ENCODE measurements around the gene NUP98. TPM values are rescaled to one million over a fixed set of nuclear protein-coding genes. Genes with fewer than 3 reads are reported as not detected.

The NUP98 gene
- total and polyA plus RNA-seq, 2 of the 13 experiments (the other 11 are each of a cell fraction or from before 2014, with no cell fraction given): 76.6 to 85.3 TPM

DNA sequence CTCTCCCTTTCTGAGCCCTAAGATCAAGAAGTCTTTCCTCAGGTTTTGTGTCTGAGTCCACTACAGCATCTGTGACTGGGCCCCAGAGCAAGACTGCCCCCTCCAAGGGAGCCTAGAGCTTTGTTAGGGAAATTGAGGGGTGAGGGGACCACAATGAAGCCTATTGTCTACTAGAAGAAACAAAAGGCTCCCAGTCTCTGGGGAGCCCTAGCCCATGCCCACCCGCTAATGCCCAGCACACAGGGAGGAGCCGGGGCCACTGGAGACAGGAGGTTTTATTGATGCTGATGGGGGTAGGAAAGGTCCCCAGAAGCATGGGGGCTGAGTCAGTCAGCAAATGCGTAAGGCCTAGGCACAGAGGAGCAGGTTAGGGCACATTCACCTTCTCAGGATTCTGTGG is 29.4 kb upstream of the NUP98 start:
- Histone ChIP-seq H3K4me2 (ENCODE audit: low read depth, low read length) (no peak overlapping the region), H3K27ac (ENCODE audit: extremely low read length, insufficient read depth, low read length) (no peak overlapping the region), H3K79me2 (ENCODE audit: insufficient read depth, low read length) (no peaks in the 10 kb centered on the region), H2AFZ (ENCODE audit: low read length) (no peak overlapping the region), H3K4me3 (replicated peaks in 1 of 3; ENCODE audit: insufficient read depth in 1 of 3, low read depth in 2 of 3, low read length in 3 of 3) (no peak overlapping the region), H3K27me3 (ENCODE audit: control insufficient read depth in 1 of 2, insufficient read depth in 2 of 2, low read length in 2 of 2) (no peaks in the 10 kb centered on the region), H4K20me1 (ENCODE audit: insufficient read depth, low read length) (peaks cover 3% of the 10 kb centered on the region; the same call in 1 of the 2 replicates), H3K36me3 (replicated peaks in 1 of 2; ENCODE audit: control insufficient read depth in 1 of 2, insufficient read depth in 2 of 2, low read length in 2 of 2) (peaks cover 8 to 32% of the 10 kb centered on the region in 2 experiments; a peak in 4 of 5 replicates), H3K9me3 (ENCODE audit: low read length) (no peaks in the 10 kb centered on the region), H3K9ac (ENCODE audit: insufficient read depth, low read depth, low read length) (no peak overlapping the region), H3K4me1 (ENCODE audit: insufficient read depth, low read length) (0 out of 2 replicates have a peak, but pooled peaks cover under 1% of the 10 kb centered on the region)
- ChIA-PET CTCF (ENCODE audit: low intra/inter-chr PET ratio, low total read pairs) (no interaction called here), POLR2A (no interaction called here)
- ATAC-seq: no peak
- no peak for DNase-seq (ENCODE audit: low spot score)
- in situ Hi-C loops (cut with HindIII; ENCODE audit: extremely low pct_ligation_motif_present, low pct_unique_long_range_greater_than_20kb): no loop called here
- intact Hi-C loops (cut with micrococcal nuclease; ENCODE audit: unreplicated experiment): no loop called here
- WGBS (ENCODE audit: low lambda C conversion rate): 95% methylated on average over 3 of the region's 3 CpGs
- no peak for FAIRE-seq
- no TSS peak for BruUV-seq (replicated peaks)
- no peak for TF ChIP-seq HNRNPUL1 (IDR thresholded peaks at IDR 0.05; ENCODE audit: low read depth, low read length)
- no peak for TF ChIP-seq PPARG (CRISPR knock-in tag; conservative IDR thresholded peaks at IDR 0.05)
- TF ChIP-seq, protein P1, sequence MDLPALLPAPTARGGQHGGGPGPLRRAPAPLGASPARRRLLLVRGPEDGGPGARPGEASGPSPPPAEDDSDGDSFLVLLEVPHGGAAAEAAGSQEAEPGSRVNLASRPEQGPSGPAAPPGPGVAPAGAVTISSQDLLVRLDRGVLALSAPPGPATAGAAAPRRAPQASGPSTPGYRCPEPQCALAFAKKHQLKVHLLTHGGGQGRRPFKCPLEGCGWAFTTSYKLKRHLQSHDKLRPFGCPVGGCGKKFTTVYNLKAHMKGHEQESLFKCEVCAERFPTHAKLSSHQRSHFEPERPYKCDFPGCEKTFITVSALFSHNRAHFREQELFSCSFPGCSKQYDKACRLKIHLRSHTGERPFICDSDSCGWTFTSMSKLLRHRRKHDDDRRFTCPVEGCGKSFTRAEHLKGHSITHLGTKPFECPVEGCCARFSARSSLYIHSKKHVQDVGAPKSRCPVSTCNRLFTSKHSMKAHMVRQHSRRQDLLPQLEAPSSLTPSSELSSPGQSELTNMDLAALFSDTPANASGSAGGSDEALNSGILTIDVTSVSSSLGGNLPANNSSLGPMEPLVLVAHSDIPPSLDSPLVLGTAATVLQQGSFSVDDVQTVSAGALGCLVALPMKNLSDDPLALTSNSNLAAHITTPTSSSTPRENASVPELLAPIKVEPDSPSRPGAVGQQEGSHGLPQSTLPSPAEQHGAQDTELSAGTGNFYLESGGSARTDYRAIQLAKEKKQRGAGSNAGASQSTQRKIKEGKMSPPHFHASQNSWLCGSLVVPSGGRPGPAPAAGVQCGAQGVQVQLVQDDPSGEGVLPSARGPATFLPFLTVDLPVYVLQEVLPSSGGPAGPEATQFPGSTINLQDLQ (CRISPR knock-in tag; IDR thresholded peaks at IDR 0.05): no peak
- no peak for TF ChIP-seq SMYD3 (CRISPR knock-in tag; IDR thresholded peaks at IDR 0.05)
- no peak for TF ChIP-seq ZNF749 (CRISPR knock-in tag; IDR thresholded peaks at IDR 0.05; ENCODE audit: borderline replicate concordance)
- no peak for TF ChIP-seq TRIM24 (CRISPR knock-in tag; IDR thresholded peaks at IDR 0.05)
- no peak for TF ChIP-seq TAF15 (IDR thresholded peaks at IDR 0.05; ENCODE audit: low read depth, low read length, poor library complexity, severe bottlenecking)
- no peak for TF ChIP-seq BHLHE40 (IDR thresholded peaks at IDR 0.05; ENCODE audit: low read length)
- no peak for TF ChIP-seq TCF12 (IDR thresholded peaks at IDR 0.05)
- TF ChIP-seq TCF12 (CRISPR knock-in tag; IDR thresholded peaks at IDR 0.05): no peak
- TF ChIP-seq, protein P2, sequence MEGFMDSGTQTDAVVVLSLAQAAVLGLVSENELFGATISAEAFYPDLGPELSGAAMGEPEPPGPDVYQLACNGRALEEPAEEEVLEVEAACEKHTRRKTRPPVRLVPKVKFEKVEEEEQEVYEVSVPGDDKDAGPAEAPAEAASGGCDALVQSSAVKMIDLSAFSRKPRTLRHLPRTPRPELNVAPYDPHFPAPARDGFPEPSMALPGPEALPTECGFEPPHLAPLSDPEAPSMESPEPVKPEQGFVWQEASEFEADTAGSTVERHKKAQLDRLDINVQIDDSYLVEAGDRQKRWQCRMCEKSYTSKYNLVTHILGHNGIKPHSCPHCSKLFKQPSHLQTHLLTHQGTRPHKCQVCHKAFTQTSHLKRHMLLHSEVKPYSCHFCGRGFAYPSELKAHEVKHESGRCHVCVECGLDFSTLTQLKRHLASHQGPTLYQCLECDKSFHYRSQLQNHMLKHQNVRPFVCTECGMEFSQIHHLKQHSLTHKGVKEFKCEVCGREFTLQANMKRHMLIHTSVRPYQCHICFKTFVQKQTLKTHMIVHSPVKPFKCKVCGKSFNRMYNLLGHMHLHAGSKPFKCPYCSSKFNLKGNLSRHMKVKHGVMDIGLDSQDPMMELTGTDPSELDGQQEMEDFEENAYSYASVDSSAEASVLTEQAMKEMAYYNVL (CRISPR knock-in tag; IDR thresholded peaks at IDR 0.05; ENCODE audit: borderline replicate concordance): no peak
- TF ChIP-seq, protein P3, sequence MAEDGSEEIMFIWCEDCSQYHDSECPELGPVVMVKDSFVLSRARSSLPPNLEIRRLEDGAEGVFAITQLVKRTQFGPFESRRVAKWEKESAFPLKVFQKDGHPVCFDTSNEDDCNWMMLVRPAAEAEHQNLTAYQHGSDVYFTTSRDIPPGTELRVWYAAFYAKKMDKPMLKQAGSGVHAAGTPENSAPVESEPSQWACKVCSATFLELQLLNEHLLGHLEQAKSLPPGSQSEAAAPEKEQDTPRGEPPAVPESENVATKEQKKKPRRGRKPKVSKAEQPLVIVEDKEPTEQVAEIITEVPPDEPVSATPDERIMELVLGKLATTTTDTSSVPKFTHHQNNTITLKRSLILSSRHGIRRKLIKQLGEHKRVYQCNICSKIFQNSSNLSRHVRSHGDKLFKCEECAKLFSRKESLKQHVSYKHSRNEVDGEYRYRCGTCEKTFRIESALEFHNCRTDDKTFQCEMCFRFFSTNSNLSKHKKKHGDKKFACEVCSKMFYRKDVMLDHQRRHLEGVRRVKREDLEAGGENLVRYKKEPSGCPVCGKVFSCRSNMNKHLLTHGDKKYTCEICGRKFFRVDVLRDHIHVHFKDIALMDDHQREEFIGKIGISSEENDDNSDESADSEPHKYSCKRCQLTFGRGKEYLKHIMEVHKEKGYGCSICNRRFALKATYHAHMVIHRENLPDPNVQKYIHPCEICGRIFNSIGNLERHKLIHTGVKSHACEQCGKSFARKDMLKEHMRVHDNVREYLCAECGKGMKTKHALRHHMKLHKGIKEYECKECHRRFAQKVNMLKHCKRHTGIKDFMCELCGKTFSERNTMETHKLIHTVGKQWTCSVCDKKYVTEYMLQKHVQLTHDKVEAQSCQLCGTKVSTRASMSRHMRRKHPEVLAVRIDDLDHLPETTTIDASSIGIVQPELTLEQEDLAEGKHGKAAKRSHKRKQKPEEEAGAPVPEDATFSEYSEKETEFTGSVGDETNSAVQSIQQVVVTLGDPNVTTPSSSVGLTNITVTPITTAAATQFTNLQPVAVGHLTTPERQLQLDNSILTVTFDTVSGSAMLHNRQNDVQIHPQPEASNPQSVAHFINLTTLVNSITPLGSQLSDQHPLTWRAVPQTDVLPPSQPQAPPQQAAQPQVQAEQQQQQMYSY (CRISPR knock-in tag; IDR thresholded peaks at IDR 0.05): no peak
- TF ChIP-seq LCORL (IDR thresholded peaks at IDR 0.05): no peak
- TF ChIP-seq LCORL (CRISPR knock-in tag; IDR thresholded peaks at IDR 0.05): no peak
- no peak for TF ChIP-seq KAT7 (CRISPR knock-in tag; IDR thresholded peaks at IDR 0.05; ENCODE audit: borderline replicate concordance)
- TF ChIP-seq, protein P4, sequence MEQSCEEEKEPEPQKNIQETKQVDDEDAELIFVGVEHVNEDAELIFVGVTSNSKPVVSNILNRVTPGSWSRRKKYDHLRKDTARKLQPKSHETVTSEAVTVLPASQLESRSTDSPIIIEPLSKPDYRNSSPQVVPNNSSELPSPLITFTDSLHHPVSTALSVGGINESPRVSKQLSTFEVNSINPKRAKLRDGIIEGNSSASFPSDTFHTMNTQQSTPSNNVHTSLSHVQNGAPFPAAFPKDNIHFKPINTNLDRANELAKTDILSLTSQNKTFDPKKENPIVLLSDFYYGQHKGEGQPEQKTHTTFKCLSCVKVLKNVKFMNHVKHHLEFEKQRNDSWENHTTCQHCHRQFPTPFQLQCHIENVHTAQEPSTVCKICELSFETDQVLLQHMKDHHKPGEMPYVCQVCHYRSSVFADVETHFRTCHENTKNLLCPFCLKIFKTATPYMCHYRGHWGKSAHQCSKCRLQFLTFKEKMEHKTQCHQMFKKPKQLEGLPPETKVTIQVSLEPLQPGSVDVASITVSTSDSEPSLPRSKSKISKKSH (CRISPR knock-in tag; IDR thresholded peaks at IDR 0.05; ENCODE audit: borderline replicate concordance): no peak
